Lung (tissue), 12 donors: ENCODE results near the gene XRCC1. TPM values are rescaled to one million over a fixed set of nuclear protein-coding genes. Genes with fewer than 3 reads are reported as not detected.

ENCODE experiments used
- ATAC-seq: fragments of 200-7000 bp; cut with Tn5 transposase; one replicate; pipeline ENCODE4 v1.9.1; 2020; ENCODE audit warnings: moderate number of reproducible peaks; ENCODE audit not compliant: insufficient read depth, low FRiP score
- DNase-seq, 3 donors: peaks; one replicate each; pipeline ENCODE4 v3.0.0-alpha.2; 2013 to 2017
- H3K27ac ChIP-seq, 2 donors: one replicate each; pipeline ENCODE4 v1.5.1; 2013; ENCODE audit warnings: mild to moderate bottlenecking in 2 of 2, moderate library complexity in 2 of 2, control low read depth in 1 of 2, inconsistent platforms in 1 of 2, low read depth in 1 of 2, low read length in 1 of 2
- H3K27me3 ChIP-seq, 3 donors: one replicate each; pipeline ENCODE4 v1.5.1; 2013; ENCODE audit warnings: low read length in 2 of 3; ENCODE audit not compliant: control insufficient read depth in 3 of 3, insufficient read depth in 3 of 3
- H3K36me3 ChIP-seq, 4 donors: one replicate each; pipeline ENCODE4 v1.5.1; 2013; ENCODE audit warnings: low read length in 4 of 4, mild to moderate bottlenecking in 1 of 4, moderate library complexity in 1 of 4; ENCODE audit not compliant: control insufficient read depth in 4 of 4, insufficient read depth in 4 of 4
- H3K4me1 ChIP-seq, 5 donors: one replicate each; pipeline ENCODE4 v1.5.1; 2013; ENCODE audit warnings: low read length in 5 of 5, mild to moderate bottlenecking in 2 of 5, moderate library complexity in 1 of 5; ENCODE audit not compliant: control insufficient read depth in 5 of 5, insufficient read depth in 5 of 5
- H3K4me3 ChIP-seq: one replicate; pipeline ENCODE4 v1.5.1; 2013; ENCODE audit warnings: mild to moderate bottlenecking, control low read depth, moderate library complexity
- H3K9ac ChIP-seq, 2 donors: one replicate each; pipeline ENCODE4 v1.5.1; 2013; ENCODE audit warnings: low read length in 2 of 2, control low read depth in 1 of 2; ENCODE audit not compliant: insufficient read depth in 1 of 2
- H3K9me3 ChIP-seq, 4 donors: one replicate each; pipeline ENCODE4 v1.5.1; 2013; ENCODE audit warnings: low read length in 3 of 4, mild to moderate bottlenecking in 1 of 4, moderate library complexity in 1 of 4; ENCODE audit not compliant: control insufficient read depth in 4 of 4, insufficient read depth in 3 of 4
- WGBS, 2 donors: extraction: QIAGEN DNeasy Blood & Tissue Kit; methylation state at CpG; one replicate each; pipeline ENCODE4 v1.1.7; 2013; 5-methylcytosine and 5-hydroxymethylcytosine counted together
- polyA plus RNA-seq, 2 donors: library from polyadenylated mRNA; stranded (reverse); fragments of 200-250 nt; gene quantifications; one replicate each; pipeline ENCODE4 v1.2.1, GENCODE V29; 2013
- total RNA-seq, 2 donors: library from RNA; depleted of rRNA in 1 of 2; stranded (reverse); fragments of >200 nt in 1 of 2; gene quantifications; one replicate each; pipeline ENCODE4 v1.2.1, GENCODE V29; 2014 to 2021
- TF ChIP-seq, protein P1 (sequence below): IDR thresholded peaks from 2 replicates; pipeline ENCODE4 v1.5.1; 2012; ENCODE audit warnings: mild to moderate bottlenecking; ENCODE audit errors: control extremely low read depth, extremely low read depth
- donor health status: control.
- donor health status: control.
- donor health status: Bipolar disorder and iron deficiency.
- donor health status: healthy.
- donor health status: DM: yes; HTN: yes; CAD: no.

Gene XRCC1
- total and polyA plus RNA-seq, 4 donors, result 15.4 to 32.2 (median 24.5) TPM

GRCh38 chr19:43570174-43570791 is 5.0 kb downstream of the XRCC1 start:
- no peak for ATAC-seq
- TF ChIP-seq, protein P1, sequence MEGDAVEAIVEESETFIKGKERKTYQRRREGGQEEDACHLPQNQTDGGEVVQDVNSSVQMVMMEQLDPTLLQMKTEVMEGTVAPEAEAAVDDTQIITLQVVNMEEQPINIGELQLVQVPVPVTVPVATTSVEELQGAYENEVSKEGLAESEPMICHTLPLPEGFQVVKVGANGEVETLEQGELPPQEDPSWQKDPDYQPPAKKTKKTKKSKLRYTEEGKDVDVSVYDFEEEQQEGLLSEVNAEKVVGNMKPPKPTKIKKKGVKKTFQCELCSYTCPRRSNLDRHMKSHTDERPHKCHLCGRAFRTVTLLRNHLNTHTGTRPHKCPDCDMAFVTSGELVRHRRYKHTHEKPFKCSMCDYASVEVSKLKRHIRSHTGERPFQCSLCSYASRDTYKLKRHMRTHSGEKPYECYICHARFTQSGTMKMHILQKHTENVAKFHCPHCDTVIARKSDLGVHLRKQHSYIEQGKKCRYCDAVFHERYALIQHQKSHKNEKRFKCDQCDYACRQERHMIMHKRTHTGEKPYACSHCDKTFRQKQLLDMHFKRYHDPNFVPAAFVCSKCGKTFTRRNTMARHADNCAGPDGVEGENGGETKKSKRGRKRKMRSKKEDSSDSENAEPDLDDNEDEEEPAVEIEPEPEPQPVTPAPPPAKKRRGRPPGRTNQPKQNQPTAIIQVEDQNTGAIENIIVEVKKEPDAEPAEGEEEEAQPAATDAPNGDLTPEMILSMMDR, result no peak

DNA sequence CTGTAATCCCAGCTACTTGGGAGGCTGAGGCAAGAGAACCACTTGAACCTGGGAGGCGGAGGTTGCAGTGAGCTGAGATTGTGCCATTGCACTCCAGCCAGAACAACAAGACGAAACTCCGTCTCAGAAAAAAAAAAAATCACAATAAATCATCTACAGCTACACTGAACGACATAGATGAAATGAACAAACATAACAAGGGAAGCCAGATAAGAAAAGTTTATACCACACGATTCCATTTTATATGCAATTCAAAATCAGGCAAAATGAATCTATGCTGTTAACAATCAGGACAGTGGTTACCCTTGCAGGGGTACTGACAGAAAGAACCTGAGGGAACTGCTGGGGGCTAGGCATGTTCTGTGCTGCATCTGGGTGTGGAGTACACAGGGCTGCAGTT is 5.7 kb downstream of the XRCC1 start:
- Histone ChIP-seq H3K27ac (no peak overlapping the region), H3K27me3 (no peaks in the 10 kb centered on the region), H3K4me1 (peaks cover 0 to 5% (median 4%) of the 10 kb centered on the region in 5 donors), H3K9ac (no peak overlapping the region), H3K9me3 (no peaks in the 10 kb centered on the region), H3K36me3 (peaks cover 0 to 3% (median 1%) of the 10 kb centered on the region in 4 donors), H3K4me3 (no peak overlapping the region)
- TF ChIP-seq, protein P1, result no peak
- ATAC-seq, result no peak
- no peak for DNase-seq
- WGBS, 2 donors, result 66 to 70% methylated on average over 5 of the region's 5 CpGs

More at GRCh38 chr19:43570174-43570791, 5.0 kb downstream of the XRCC1 start:
- Histone ChIP-seq H3K4me3 (no peak overlapping the region), H3K4me1 (peaks cover 0 to 9% (median 6%) of the 10 kb centered on the region in 5 donors), H3K9ac (no peak overlapping the region), H3K27ac (peak overlapping the region in 1 of 2 donors; percentile 61), H3K27me3 (no peaks in the 10 kb centered on the region), H3K36me3 (peaks cover 0 to 3% (median 1%) of the 10 kb centered on the region in 4 donors), H3K9me3 (no peaks in the 10 kb centered on the region)
- no peak for DNase-seq
- 85 to 91% methylated on average over 5 of the region's 5 CpGs for WGBS, 2 donors

DNA sequence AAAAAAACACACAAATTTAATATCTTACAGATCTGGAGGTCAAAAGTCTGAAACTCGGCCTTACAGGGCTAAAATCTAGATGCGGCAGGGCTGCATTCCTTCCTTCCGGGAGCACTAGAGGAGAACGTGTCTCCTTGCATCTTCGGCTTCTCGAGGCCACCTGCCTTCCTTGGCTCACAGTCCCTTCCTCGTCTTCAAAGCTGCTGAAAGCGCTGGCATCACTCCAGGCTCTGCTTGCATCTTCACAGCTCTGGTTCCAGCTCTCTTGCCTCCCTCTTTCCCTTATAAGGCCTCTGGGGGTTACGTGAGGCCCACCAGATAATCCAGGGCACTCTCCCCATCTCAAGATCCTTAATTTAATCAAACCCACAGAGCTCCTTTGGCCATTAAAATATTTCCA is 10.5 kb downstream of the XRCC1 start:
- 54 to 73% methylated on average over 9 of the region's 9 CpGs for WGBS, 2 donors
- peaks cover 0 to 20% (median 10%) of the 10 kb centered on the region in 4 donors for H3K36me3 ChIP-seq
- H3K9ac ChIP-seq, result no peak overlapping the region
- H3K9me3 ChIP-seq, result no peaks in the 10 kb centered on the region
- DNase-seq, result no peak
- TF ChIP-seq, protein P1, result no peak
- peaks cover 0 to 13% (median 0%) of the 10 kb centered on the region in 5 donors for H3K4me1 ChIP-seq
- H3K4me3 ChIP-seq, result no peak overlapping the region
- no peak overlapping the region for H3K27ac ChIP-seq
- no peak for ATAC-seq
- H3K27me3 ChIP-seq, result no peaks in the 10 kb centered on the region
